ENCODE results near the gene FAM199X. TPM values are rescaled to one million over a fixed set of nuclear protein-coding genes. Genes with fewer than 3 reads are reported as not detected.

The FAM199X gene
- 10 to 100 TPM; 23.6 to 33.8 (median 26.3) TPM for total RNA-seq

GRCh38 chrX:104165894-104166734, at the start of gene FAM199X:
Gene FAM199X (plus strand): TSS chrX:104166453. CDS start chrX:104166786, 333 bp downstream.
- peak; percentile 97 for ATAC-seq
- TF ChIP-seq POLR2AphosphoS5 (IDR thresholded peaks at IDR 0.05): peak; percentile 23
- peak; percentile 80 for TF ChIP-seq POLR2A (IDR thresholded peaks at IDR 0.05)
- no peak for TF ChIP-seq EP300 (IDR thresholded peaks at IDR 0.05)
- TF ChIP-seq, protein P1, sequence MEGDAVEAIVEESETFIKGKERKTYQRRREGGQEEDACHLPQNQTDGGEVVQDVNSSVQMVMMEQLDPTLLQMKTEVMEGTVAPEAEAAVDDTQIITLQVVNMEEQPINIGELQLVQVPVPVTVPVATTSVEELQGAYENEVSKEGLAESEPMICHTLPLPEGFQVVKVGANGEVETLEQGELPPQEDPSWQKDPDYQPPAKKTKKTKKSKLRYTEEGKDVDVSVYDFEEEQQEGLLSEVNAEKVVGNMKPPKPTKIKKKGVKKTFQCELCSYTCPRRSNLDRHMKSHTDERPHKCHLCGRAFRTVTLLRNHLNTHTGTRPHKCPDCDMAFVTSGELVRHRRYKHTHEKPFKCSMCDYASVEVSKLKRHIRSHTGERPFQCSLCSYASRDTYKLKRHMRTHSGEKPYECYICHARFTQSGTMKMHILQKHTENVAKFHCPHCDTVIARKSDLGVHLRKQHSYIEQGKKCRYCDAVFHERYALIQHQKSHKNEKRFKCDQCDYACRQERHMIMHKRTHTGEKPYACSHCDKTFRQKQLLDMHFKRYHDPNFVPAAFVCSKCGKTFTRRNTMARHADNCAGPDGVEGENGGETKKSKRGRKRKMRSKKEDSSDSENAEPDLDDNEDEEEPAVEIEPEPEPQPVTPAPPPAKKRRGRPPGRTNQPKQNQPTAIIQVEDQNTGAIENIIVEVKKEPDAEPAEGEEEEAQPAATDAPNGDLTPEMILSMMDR (IDR thresholded peaks at IDR 0.05): peak; percentile 52 to 81 (median 75)
- Histone ChIP-seq H3K36me3 (no peaks in the 10 kb centered on the region), H3K9me3 (no peaks in the 10 kb centered on the region), H3K27ac (peak within 1 kb of the TSS; percentile 68 to 89 (median 85)), H3K4me3 (peak within 1 kb of the TSS; percentile 82 to 87), H3K27me3 (no peaks in the 10 kb centered on the region), H3K4me1 (peaks cover 0 to 39% (median 0%) of the 10 kb centered on the region in 3 donors)
- 63% methylated on average over 4 of the region's 71 CpGs; no CpG with 5 or more reads in 1 of the 2 donors for WGBS, 2 donors (ENCODE audit: low coverage in 1 of 2)

DNA sequence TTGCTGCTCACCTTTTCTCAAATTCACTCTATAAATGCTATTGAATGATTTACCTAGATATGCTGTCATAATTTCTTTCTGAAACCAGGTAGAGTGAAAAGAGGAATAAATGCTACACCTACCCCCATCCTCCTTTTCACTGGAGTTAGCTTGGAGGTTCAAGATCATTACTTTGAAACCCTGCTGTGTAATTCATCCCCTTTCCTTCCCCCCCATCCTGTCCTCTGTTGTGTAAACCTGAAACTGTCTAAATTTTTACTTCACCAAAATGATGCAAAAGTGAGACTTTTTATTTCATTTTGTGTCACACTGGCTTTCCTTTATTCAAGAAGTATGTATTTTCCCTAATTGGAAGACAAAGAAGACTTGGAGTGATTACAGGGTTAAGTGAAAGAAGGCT, 48.5 kb upstream of the FAM199X start:
- H3K4me3 ChIP-seq: no peak overlapping the region
- peaks cover 0 to 7% (median 0%) of the 10 kb centered on the region in 3 donors for H3K4me1 ChIP-seq
- H3K27ac ChIP-seq: no peak overlapping the region
- ATAC-seq: no peak
- no peaks in the 10 kb centered on the region for H3K36me3 ChIP-seq
- H3K9me3 ChIP-seq: no peaks in the 10 kb centered on the region
- TF ChIP-seq POLR2AphosphoS5 (IDR thresholded peaks at IDR 0.05): no peak
- TF ChIP-seq POLR2A (IDR thresholded peaks at IDR 0.05): no peak
- TF ChIP-seq, protein P1 (IDR thresholded peaks at IDR 0.05): no peak
- TF ChIP-seq EP300 (IDR thresholded peaks at IDR 0.05): no peak
- H3K27me3 ChIP-seq: no peaks in the 10 kb centered on the region

DNA sequence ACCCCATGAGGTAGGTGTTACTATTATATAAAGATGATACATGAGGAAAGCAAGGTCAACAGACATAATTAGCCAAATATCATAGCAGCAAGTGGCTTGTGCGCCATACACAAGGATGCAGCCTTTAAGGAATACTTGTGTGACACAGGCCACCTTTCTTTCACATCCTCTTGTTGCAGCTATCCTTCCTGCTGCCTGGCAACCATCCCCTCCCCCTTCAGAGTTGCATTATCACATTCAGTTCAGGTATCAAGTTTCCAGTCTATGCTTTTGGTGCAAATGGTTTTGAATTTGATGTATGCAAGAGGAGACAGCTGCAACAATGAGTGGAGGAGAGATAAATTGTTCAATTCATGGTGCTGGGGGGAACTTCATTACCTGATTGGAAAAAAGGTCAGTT, 47.5 kb upstream of the FAM199X start:
- Histone ChIP-seq H3K9me3 (no peaks in the 10 kb centered on the region), H3K4me3 (no peak overlapping the region), H3K36me3 (no peaks in the 10 kb centered on the region), H3K4me1 (peaks cover 0 to 3% (median 0%) of the 10 kb centered on the region in 3 donors), H3K27me3 (no peaks in the 10 kb centered on the region), H3K27ac (no peak overlapping the region)
- 80 to 100% methylated on average over 1 of the region's 1 CpG for WGBS, 2 donors (ENCODE audit: low coverage in 1 of 2)
- TF ChIP-seq EP300 (IDR thresholded peaks at IDR 0.05) (no peak), POLR2A (IDR thresholded peaks at IDR 0.05) (no peak), POLR2AphosphoS5 (IDR thresholded peaks at IDR 0.05) (no peak)
- TF ChIP-seq, protein P1 (IDR thresholded peaks at IDR 0.05): no peak
- ATAC-seq: no peak

- H3K27me3 ChIP-seq: no peaks in the 10 kb centered on the region
- no peak overlapping the region for H3K27ac ChIP-seq
- H3K36me3 ChIP-seq: peaks cover 0 to 4% of the 10 kb centered on the region in 2 donors
- H3K4me1 ChIP-seq: no peaks in the 10 kb centered on the region
- TF ChIP-seq, protein P1 (IDR thresholded peaks at IDR 0.05): no peak
- no peak for TF ChIP-seq EP300 (IDR thresholded peaks at IDR 0.05)
- no peak for TF ChIP-seq POLR2A (IDR thresholded peaks at IDR 0.05)
- no peak for TF ChIP-seq POLR2AphosphoS5 (IDR thresholded peaks at IDR 0.05)
- no peak overlapping the region for H3K4me3 ChIP-seq
- 60% methylated on average over 5 of the region's 5 CpGs; no CpG with 5 or more reads in 1 of the 2 donors for WGBS, 2 donors (ENCODE audit: low coverage in 1 of 2)
- no peak for ATAC-seq
- H3K9me3 ChIP-seq: no peaks in the 10 kb centered on the region
Measured at GRCh38 chrX:104122829-104123228, 43.4 kb upstream of the FAM199X start.

DNA sequence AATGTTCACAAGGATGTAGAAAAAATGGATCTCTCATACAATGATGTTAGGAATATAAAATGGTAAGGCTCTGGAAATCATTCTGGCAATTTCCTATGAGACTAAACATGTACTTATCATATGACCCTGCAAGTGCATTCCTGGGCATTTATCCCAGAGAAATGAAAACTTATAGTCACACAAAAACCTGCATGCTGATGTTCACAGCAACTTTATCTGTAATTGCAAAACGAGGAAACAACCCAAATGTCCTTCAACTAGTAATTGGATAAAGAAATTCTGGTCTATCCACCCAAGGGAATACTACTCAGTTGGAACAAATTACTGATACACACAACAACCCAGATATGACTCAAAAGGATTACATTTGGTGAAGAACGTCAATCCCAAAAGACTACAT, 39.4 kb upstream of the FAM199X start:
- ATAC-seq: no peak
- H3K4me3 ChIP-seq: no peak overlapping the region

More for the DNA sequence above, 39.4 kb upstream of the FAM199X start:
- 14 to 56% methylated on average over 1 to 2 of the region's 2 CpGs for WGBS, 2 donors (ENCODE audit: low coverage in 1 of 2)
- TF ChIP-seq, protein P1 (IDR thresholded peaks at IDR 0.05): no peak
- TF ChIP-seq EP300 (IDR thresholded peaks at IDR 0.05): no peak
- TF ChIP-seq POLR2AphosphoS5 (IDR thresholded peaks at IDR 0.05): no peak
- no peak for TF ChIP-seq POLR2A (IDR thresholded peaks at IDR 0.05)
- H3K27ac ChIP-seq: no peak overlapping the region
- no peaks in the 10 kb centered on the region for H3K27me3 ChIP-seq
- no peaks in the 10 kb centered on the region for H3K4me1 ChIP-seq
- peaks cover 0 to 23% of the 10 kb centered on the region in 2 donors for H3K36me3 ChIP-seq
- no peaks in the 10 kb centered on the region for H3K9me3 ChIP-seq

All from gastroesophageal sphincter (tissue), 4 donors.